Lower lobe of right lung (tissue), 2 donors: ENCODE results near the gene GGT6. TPM values are rescaled to one million over a fixed set of nuclear protein-coding genes. Genes with fewer than 3 reads are reported as not detected.

Experiments
- ATAC-seq, 2 donors: fragments of 200-7000 bp; cut with Tn5 transposase; one replicate each; pipeline ENCODE4 v1.9.1; 2020 to 2022; ENCODE audit warnings: mild to moderate bottlenecking in 2 of 2, moderate library complexity in 2 of 2
- DNase-seq: peaks from one replicate; pipeline ENCODE4 v3.0.0-alpha.2; 2020
- H3K27ac ChIP-seq: fragments of 200-600 bp; one replicate; pipeline ENCODE4 v1.8.0; 2022
- H3K27me3 ChIP-seq: fragments of 200-600 bp; one replicate; pipeline ENCODE4 v1.8.0; 2022; ENCODE audit warnings: low read depth
- H3K36me3 ChIP-seq: fragments of 200-600 bp; one replicate; pipeline ENCODE4 v1.8.0; 2022; ENCODE audit warnings: mild to moderate bottlenecking
- H3K4me1 ChIP-seq: fragments of 200-600 bp; one replicate; pipeline ENCODE4 v1.8.0; 2022
- H3K4me3 ChIP-seq: fragments of 200-600 bp; one replicate; pipeline ENCODE4 v1.8.0; 2022; ENCODE audit warnings: mild to moderate bottlenecking
- H3K9me3 ChIP-seq: fragments of 200-600 bp; one replicate; pipeline ENCODE4 v1.8.0; 2022
- CTCF ChIP-seq: fragments of 200-600 bp; IDR thresholded peaks from one replicate; pipeline ENCODE4 v1.8.0; 2022; ENCODE audit warnings: antibody characterized with exemption, mild to moderate bottlenecking
- intact Hi-C: fragments of 100-400 bp; cut with DNase I; formaldehyde crosslinking; loops from one replicate; pipeline ENCODE4 v1.11.0; 2022
- total RNA-seq: library from RNA; stranded (reverse); fragmentation: NEBNext Ultra II Directional; extraction: Animal tissue kit (Norgen Biotek cat#: 25700); gene quantifications from one replicate; pipeline ENCODE4 v1.2.1, GENCODE V29; 2021
- donor health status: DM: no; HTN: yes; CAD: no; lungs with severe emphysema.

Gene GGT6
- total RNA-seq, 1 donor from 2014 or later, result 3.7 TPM

- Histone ChIP-seq H3K4me1 (peaks cover 21% of the 10 kb centered on the region), H3K36me3 (peaks cover 52% of the 10 kb centered on the region), H3K27ac (no peak overlapping the region), H3K9me3 (no peaks in the 10 kb centered on the region), H3K27me3 (no peaks in the 10 kb centered on the region), H3K4me3 (peak overlapping the region; percentile 79)
- ATAC-seq (no peak), DNase-seq (peak; percentile 46)
- no peak for TF ChIP-seq CTCF
- intact Hi-C loops, result no loop called here
These were observed 6.7 kb downstream of the GGT6 start for GRCh38 chr17:4553669-4554068.

DNA sequence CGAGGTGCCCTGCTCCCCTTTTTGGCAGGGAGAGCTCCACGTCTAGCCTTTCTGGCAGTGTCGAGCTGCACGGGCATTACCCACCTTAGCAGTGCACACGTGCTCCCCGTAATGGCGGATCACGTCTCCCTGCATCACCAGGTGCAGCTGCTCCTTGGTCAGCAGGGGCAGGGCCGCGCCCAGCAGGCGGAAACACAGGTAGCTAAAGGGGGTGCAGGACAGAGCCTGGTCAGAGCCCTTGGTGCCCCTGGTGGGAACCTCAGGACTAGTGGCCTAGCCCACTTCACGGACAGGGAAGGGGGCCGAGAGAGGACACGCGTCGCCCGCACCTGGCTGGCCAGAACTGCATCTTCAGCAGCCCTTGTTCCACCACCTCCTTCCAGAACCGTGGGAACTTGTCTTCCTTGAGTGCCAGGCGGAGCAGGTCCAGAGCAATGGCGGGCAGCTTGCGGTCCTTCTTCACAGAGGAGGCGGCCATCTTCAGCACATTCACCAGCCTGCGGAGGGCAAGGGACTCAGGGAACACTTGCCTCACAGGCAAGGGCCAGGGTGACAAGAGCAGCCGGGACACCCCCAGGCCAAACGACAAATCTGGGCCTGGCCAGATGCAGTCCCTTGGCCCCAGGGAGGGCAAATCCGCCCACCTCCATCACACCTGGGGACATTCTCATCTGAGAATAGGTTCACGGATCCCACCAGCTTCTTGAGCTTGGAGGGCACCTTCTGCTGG is 8.4 kb downstream of the GGT6 start:
- Histone ChIP-seq H3K36me3 (peaks cover 69% of the 10 kb centered on the region), H3K4me3 (no peak overlapping the region), H3K27me3 (no peaks in the 10 kb centered on the region), H3K27ac (no peak overlapping the region), H3K4me1 (peaks cover 21% of the 10 kb centered on the region), H3K9me3 (no peaks in the 10 kb centered on the region)
- intact Hi-C loops, result no loop called here
- ATAC-seq (no peak), DNase-seq (no peak)
- TF ChIP-seq CTCF, result no peak

DNA sequence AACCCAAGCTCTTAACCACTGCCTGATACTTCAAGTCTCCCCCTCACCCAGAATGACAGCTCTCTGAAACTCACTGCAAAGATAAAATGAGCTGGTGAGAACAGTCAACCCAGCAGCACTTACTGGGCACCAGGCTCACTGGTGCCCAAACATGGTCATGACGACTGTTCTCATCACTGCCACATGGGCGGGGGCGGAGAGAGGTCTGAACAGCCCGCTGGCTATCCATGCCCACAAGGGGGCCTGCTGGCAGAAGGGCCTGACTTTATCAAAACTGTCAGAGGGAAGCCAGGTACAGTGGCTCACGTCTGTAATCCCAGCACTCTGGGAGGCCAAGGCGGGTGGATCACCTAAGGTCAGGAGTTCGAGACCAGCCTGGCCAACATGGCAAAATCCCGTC is 9.2 kb downstream of the GGT6 start:
- TF ChIP-seq CTCF, result no peak
- H3K27ac ChIP-seq, result no peak overlapping the region
- ATAC-seq (no peak), DNase-seq (no peak)
- no peaks in the 10 kb centered on the region for H3K9me3 ChIP-seq
- H3K4me1 ChIP-seq, result peaks cover 20% of the 10 kb centered on the region
- H3K27me3 ChIP-seq, result no peaks in the 10 kb centered on the region
- H3K4me3 ChIP-seq, result no peak overlapping the region
- intact Hi-C loops, result no loop called here
- peaks cover 77% of the 10 kb centered on the region for H3K36me3 ChIP-seq

GRCh38 chr17:4550534-4551039 is 9.8 kb downstream of the GGT6 start:
- Histone ChIP-seq H3K36me3 (peaks cover 81% of the 10 kb centered on the region), H3K4me1 (peaks cover 15% of the 10 kb centered on the region), H3K27me3 (no peaks in the 10 kb centered on the region), H3K9me3 (no peaks in the 10 kb centered on the region), H3K27ac (no peak overlapping the region), H3K4me3 (no peak overlapping the region)
- ATAC-seq (no peak), DNase-seq (no peak)
- TF ChIP-seq CTCF, result no peak
- intact Hi-C loops, result no loop called here

- DNase-seq (no peak), ATAC-seq (no peak)
- no peaks in the 10 kb centered on the region for H3K27me3 ChIP-seq
These were observed 10.4 kb downstream of the GGT6 start for GRCh38 chr17:4549781-4550533.

More at GRCh38 chr17:4549781-4550533, 10.4 kb downstream of the GGT6 start:
- no peaks in the 10 kb centered on the region for H3K9me3 ChIP-seq
- peaks cover 13% of the 10 kb centered on the region for H3K4me1 ChIP-seq
- TF ChIP-seq CTCF, result no peak
- H3K36me3 ChIP-seq, result peaks cover 86% of the 10 kb centered on the region
- H3K27ac ChIP-seq, result no peak overlapping the region
- intact Hi-C loops, result no loop called here
- no peak overlapping the region for H3K4me3 ChIP-seq
